ENCODE data around the gene OGDH.

DNA sequence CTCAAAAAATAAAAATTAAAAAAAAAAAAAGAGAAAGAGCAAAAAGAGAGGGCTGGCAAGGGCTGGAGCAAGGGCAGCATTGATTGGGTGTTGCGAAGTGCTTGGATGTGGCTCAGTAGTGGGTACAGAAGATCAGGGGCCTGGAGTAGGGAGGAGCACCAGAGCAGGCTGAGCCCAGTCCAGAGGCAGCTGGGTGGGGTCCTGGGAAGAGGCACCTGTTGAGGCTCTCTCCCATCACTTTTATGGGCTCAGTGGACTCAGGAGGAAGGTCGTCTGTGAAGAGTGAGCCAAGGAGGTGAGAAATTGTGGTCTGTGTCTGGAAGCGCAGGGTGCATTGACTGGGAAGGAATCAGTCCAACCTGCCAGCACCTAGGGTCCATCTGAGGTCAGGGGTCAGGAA is 130.5 kb downstream of the OGDH start:
- TF ChIP-seq, protein P1, sequence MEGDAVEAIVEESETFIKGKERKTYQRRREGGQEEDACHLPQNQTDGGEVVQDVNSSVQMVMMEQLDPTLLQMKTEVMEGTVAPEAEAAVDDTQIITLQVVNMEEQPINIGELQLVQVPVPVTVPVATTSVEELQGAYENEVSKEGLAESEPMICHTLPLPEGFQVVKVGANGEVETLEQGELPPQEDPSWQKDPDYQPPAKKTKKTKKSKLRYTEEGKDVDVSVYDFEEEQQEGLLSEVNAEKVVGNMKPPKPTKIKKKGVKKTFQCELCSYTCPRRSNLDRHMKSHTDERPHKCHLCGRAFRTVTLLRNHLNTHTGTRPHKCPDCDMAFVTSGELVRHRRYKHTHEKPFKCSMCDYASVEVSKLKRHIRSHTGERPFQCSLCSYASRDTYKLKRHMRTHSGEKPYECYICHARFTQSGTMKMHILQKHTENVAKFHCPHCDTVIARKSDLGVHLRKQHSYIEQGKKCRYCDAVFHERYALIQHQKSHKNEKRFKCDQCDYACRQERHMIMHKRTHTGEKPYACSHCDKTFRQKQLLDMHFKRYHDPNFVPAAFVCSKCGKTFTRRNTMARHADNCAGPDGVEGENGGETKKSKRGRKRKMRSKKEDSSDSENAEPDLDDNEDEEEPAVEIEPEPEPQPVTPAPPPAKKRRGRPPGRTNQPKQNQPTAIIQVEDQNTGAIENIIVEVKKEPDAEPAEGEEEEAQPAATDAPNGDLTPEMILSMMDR (IDR thresholded peaks at IDR 0.05; ENCODE audit: low read length) = no peak
- TF ChIP-seq EZH2phosphoT487 (IDR thresholded peaks at IDR 0.05; ENCODE audit: low read length) = no peak
